SU-DHL-6 (cell line): ENCODE results near the gene PDE9A.

Source experiments
- CTCF ChIP-seq: fragments of 200-600 bp; sonication (generic); IDR thresholded peaks from one replicate; pipeline ENCODE4 v1.5.1; 2017; ENCODE audit warnings: antibody characterized with exemption, mild to moderate bottlenecking, low read length, moderate library complexity; ENCODE audit not compliant: insufficient read depth, poor library complexity, severe bottlenecking
- EZH2phosphoT487 ChIP-seq: fragments of 200-600 bp; sonication (generic), shearing (Covaris generic); conservative IDR thresholded peaks from 2 replicates; pipeline ENCODE4 v1.6.1; 2018; ENCODE audit warnings: mild to moderate bottlenecking, antibody characterized with exemption, low read length, moderate library complexity, mixed read lengths

- TF ChIP-seq CTCF, result no peak
- no peak for TF ChIP-seq EZH2phosphoT487
Measured at GRCh38 chr21:42616941-42617340, 36.5 kb upstream of the PDE9A start.
